BJ (cell line): ENCODE measurements around the gene TMEM33. TPM values are rescaled to one million over a fixed set of nuclear protein-coding genes. Genes with fewer than 3 reads are reported as not detected.

ENCODE experiments used
- polyA plus RNA-seq: library from polyadenylated mRNA; depleted of rRNA; stranded (reverse); fragments of >200 nt; gene quantifications from 2 replicates; pipeline ENCODE4 v1.2.3, GENCODE V29; 2011; rRNA removed
- small RNA-seq: library from RNA; depleted of rRNA; stranded (forward); fragments of <200 nt; gene quantifications from one replicate; pipeline ENCODE3, GENCODE V24; 2012; ENCODE audit warnings: low replicate concordance, low read depth; ENCODE audit not compliant: insufficient read length

TMEM33 gene
- polyA plus RNA-seq, 1 experiment: 39.3 TPM

Small RNAs within 50 kb of the gene (small RNA-seq; reads per million reads assigned to genes)
- not detected for gene AC108210.2

Other genes starting within 250 kb of the TMEM33 start
- gene PHOX2B, start 186.7 kb upstream of the TMEM33 start, polyA plus RNA-seq: not detected in 2 replicates
- gene DCAF4L1, start 46.3 kb downstream of the TMEM33 start, polyA plus RNA-seq: 0.04 TPM in 2 replicates
- gene SLC30A9, start 55.1 kb downstream of the TMEM33 start, polyA plus RNA-seq: 37.9 and 58.1 TPM in 2 replicates
- gene BEND4, start 217.2 kb downstream of the TMEM33 start, polyA plus RNA-seq: not detected in 2 replicates